Measurements from ENCODE around the gene ARX. TPM values are rescaled to one million over a fixed set of nuclear protein-coding genes. Genes with fewer than 3 reads are reported as not detected.

The ARX gene
- total RNA-seq, 1 donor from 2014 or later = not detected

DNA sequence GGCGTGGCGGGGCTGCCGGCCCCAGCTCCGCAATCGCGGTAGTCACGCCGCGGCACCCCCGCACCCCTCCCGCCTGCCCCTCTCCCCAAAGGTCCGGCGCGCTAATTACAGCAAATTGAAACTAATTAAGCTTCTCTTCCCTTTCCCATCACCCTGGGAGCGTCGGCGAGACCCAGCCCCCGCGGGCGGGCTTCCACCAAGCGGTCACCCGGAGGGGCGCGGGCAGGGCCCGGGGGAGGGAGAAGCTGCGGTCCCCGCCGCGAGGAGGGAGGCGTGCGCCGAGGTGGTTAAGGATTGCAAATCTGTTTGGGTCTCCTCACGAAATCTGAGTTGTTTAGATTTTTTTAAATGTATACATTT is 13.1 kb downstream of the ARX start:
- DNase-seq (ENCODE audit: low read depth) (no peak), FAIRE-seq (no peak)
- H3K27me3 ChIP-seq (ENCODE audit: control insufficient read depth, insufficient read depth, low read length) = peaks cover 9% of the 10 kb centered on the region
- no peaks in the 10 kb centered on the region for H3K36me3 ChIP-seq (ENCODE audit: control insufficient read depth, insufficient read depth, low read length)
- TF ChIP-seq, protein P1, sequence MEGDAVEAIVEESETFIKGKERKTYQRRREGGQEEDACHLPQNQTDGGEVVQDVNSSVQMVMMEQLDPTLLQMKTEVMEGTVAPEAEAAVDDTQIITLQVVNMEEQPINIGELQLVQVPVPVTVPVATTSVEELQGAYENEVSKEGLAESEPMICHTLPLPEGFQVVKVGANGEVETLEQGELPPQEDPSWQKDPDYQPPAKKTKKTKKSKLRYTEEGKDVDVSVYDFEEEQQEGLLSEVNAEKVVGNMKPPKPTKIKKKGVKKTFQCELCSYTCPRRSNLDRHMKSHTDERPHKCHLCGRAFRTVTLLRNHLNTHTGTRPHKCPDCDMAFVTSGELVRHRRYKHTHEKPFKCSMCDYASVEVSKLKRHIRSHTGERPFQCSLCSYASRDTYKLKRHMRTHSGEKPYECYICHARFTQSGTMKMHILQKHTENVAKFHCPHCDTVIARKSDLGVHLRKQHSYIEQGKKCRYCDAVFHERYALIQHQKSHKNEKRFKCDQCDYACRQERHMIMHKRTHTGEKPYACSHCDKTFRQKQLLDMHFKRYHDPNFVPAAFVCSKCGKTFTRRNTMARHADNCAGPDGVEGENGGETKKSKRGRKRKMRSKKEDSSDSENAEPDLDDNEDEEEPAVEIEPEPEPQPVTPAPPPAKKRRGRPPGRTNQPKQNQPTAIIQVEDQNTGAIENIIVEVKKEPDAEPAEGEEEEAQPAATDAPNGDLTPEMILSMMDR (IDR thresholded peaks at IDR 0.05; ENCODE audit: insufficient read depth, low read length, severe bottlenecking) = no peak
- H3K4me3 ChIP-seq (ENCODE audit: low read depth, low read length) = peak overlapping the region; percentile 36

DNA sequence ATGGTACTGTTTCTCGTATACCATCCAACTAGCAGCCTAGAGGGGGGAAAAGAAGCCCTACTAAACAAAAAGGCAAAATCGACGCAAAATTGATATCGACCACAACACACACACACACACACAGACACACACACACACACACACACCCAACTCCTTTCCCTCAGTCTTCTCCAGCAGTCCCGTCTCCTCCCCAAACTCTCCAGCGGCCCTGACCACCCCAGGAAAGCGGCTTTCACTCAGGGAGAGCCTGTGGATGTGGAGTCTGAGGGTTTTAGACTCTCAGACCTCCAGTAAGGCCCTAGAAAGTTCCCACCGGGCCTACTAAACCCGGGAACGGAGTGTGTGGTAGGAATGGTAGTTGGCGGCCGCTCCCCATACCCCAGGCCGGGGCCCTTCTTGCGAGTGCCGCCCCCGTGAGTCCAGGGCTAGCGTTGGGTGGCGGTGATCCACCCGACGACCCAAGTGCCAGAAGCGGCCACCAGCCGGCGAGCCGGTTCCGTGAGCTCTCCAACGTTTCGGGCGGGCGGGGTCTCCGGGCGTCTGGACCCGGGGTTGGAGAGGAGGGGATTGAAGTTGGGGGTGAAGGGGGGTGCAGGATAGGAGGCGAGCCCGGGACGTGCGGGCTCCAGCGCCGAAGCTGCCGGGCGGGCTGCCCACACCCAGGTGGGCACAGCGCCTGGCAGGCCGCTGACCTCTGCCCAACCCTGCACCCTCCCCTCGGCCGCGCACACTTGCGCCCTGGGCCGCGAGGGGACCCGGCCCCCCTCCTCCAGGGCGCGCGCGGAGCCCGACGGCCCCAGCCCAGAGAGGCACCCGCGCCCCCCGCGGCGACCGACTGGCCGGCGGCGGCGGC is 13.7 kb downstream of the ARX start:
- Histone ChIP-seq H3K36me3 (ENCODE audit: control insufficient read depth, insufficient read depth, low read length) (no peaks in the 10 kb centered on the region), H3K27me3 (ENCODE audit: control insufficient read depth, insufficient read depth, low read length) (peaks cover 9% of the 10 kb centered on the region), H3K4me3 (ENCODE audit: low read depth, low read length) (no peak overlapping the region)
- TF ChIP-seq, protein P1 (IDR thresholded peaks at IDR 0.05; ENCODE audit: insufficient read depth, low read length, severe bottlenecking) = no peak
- DNase-seq (ENCODE audit: low read depth) (no peak), FAIRE-seq (no peak)

DNA sequence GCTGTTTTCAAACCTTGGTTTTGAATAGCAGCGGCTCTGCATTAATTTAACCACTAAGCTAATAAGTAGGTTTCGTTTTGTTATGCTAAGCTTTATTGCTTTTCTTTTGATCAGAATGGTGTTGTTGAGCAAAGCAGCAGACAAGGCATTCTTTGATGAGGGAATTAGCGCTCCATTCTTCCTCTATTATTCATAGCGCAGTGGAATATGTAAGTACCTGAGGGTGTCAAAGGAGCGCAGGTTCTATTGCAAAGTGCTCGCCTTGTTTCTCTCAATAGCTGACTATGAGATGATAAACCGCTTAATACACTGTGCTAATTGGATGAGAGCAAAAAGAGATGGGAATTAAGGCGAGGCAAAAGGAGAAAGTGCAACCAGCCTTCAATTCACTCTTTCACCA is 16.3 kb downstream of the ARX start:
- FAIRE-seq (no peak), DNase-seq (ENCODE audit: low read depth) (no peak)
- peaks cover 2% of the 10 kb centered on the region for H3K27me3 ChIP-seq (ENCODE audit: control insufficient read depth, insufficient read depth, low read length)
- no peak overlapping the region for H3K4me3 ChIP-seq (ENCODE audit: low read depth, low read length)
- H3K36me3 ChIP-seq (ENCODE audit: control insufficient read depth, insufficient read depth, low read length) = no peaks in the 10 kb centered on the region
- TF ChIP-seq, protein P1 (IDR thresholded peaks at IDR 0.05; ENCODE audit: insufficient read depth, low read length, severe bottlenecking) = no peak

DNA sequence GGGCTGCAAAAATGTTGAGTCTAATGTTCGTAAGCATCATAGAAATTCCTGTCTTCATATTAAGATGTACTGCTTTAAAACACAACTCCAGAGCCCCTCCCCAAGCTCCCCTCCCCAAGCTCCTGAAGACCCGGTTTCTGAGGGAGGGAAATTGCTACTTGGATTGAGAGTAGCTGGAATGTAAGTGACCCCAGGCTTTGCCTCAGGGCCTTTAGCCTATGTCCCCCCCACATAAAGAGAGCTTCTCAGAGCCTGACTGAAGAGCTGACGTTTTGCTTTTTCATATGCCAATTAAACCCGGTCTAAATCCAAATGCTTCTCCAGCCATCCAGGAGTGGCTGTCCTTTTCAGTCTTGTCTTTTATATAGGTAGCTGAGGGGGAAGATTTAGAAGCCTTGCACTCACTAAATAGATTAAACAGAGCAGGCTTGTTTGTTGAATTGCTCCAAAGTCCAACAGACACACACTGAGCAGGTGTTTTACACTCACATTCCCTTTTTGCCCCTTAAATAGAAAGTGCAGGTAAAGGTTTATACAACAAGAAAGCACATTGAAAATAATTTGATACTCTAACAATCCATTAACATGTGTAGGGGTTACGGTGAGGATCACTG is 19.6 kb downstream of the ARX start:
- no peak overlapping the region for H3K4me3 ChIP-seq (ENCODE audit: low read depth, low read length)
- H3K27me3 ChIP-seq (ENCODE audit: control insufficient read depth, insufficient read depth, low read length) = no peaks in the 10 kb centered on the region
- DNase-seq (ENCODE audit: low read depth) (no peak), FAIRE-seq (no peak)
- no peaks in the 10 kb centered on the region for H3K36me3 ChIP-seq (ENCODE audit: control insufficient read depth, insufficient read depth, low read length)
- TF ChIP-seq, protein P1 (IDR thresholded peaks at IDR 0.05; ENCODE audit: insufficient read depth, low read length, severe bottlenecking) = no peak

DNA sequence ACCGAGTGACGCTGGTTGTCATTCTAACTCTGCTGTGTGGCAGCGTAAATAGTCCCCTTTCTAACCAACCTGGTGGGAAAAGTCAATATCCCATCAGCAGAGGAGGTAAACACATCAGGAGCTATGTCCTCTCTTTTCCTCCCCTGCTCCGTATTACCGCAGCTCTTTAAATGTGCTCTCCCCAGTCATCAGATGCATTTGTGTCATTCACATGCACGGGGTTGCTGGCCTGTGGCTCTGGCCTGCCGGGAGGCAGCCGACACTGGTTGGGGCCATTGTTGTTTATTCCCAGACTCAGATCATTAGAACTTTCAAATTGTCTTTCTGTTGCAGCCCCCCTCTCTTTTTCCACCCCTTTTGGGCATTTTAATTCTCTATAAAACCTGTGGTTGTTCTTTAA is 21.9 kb downstream of the ARX start:
- FAIRE-seq = no peak

More for the DNA sequence above, 21.9 kb downstream of the ARX start:
- TF ChIP-seq, protein P1 (IDR thresholded peaks at IDR 0.05; ENCODE audit: insufficient read depth, low read length, severe bottlenecking) = no peak
- Histone ChIP-seq H3K27me3 (ENCODE audit: control insufficient read depth, insufficient read depth, low read length) (no peaks in the 10 kb centered on the region), H3K36me3 (ENCODE audit: control insufficient read depth, insufficient read depth, low read length) (no peaks in the 10 kb centered on the region), H3K4me3 (ENCODE audit: low read depth, low read length) (no peak overlapping the region)
- DNase-seq (ENCODE audit: low read depth) = no peak

All from bronchial epithelial cell (primary cell).